Stimulated activated naive CD8-positive, alpha-beta T cell treated with anti-CD3 and anti-CD28 coated beads, Interleukin-15, Interleukin-2, amounts not matched to agents 100 U/mL and 50 U/mL, for 24 hours (primary cell): ENCODE measurements around the gene ALOXE3.

Experiments
- ATAC-seq: fragments of 150-1000 bp; cut with Tn5 transposase; one replicate; pipeline ENCODE4 v1.10.0; 2021
- DNase-seq: peaks from one replicate; pipeline ENCODE4 v3.0.0; 2021

Gene ALOXE3

DNA sequence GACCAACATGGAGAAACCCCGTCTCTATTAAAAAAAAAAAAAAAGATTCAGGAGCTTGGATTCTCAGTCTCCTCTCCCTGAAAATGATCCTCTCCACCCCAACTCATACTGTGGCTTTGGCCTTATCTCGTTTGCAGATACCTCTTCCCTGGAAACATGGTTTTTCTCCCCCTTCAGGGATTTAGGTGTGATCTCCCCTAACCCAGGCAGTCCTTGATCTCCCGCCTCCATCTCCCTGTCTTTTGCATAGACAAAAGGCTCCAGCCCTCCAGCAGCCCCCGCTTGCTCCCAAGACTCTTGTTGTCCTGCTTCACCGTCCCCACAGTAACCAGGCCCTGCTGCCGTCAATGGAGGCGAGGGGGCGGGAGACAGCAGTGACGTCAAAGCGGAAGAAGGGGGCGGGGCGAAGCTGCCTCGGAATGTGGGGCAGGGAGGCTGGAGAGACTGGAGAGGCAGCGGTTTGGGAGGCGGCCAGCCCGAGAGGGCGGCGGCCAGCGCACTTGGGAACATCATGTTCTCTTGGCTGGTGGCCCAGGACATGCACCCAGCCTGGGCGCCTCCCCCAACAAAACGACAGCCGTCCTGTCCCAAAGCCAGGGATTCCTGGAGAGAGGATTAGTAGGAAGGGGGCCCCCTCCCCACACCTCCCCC lies 35.8 kb upstream of the ALOXE3 start:
- peak; percentile 8 for ATAC-seq
- peak; percentile 95 for DNase-seq

DNA sequence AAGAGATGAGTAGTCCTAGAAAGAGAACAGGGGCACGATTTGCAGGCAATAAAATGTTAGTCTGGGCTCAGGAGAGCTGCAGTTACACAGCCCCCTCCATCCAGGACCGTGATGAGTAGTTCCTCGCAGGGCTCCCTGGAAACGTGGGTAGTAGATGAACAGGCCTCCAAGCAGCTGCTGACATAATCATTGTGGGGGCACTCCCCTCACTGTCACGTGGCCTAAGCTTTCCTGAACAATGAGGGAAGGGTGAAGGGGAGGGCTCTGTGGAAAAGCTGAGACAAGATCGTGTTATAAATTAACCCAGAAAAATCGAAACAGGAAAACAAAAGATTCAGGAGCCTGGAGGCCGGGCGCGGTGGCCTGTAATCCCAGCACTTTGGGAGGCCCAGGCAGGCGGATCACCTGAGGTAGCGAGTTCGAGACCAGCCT lies 35.2 kb upstream of the ALOXE3 start:
- ATAC-seq, result peak; percentile 27

DNA sequence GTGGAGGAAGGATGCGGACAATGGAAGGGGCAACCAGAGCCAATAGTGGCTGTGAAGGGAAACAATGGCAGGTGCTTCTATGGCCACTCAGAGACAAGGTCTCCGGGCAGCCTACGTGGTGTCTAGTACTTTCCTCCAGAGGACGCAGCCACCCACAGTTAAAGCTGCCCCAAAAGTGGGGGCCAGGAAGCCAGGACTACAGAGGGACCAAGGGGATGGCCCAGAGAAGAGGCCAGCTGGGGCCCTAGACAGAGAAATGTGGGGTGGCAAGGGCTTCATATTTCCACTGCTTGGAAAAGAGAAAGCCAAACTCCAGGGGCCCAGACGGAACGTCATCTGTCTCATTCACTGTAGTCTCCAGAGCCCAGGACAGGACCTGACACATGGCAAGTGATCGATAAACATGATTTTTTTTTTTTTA lies 34.7 kb upstream of the ALOXE3 start:
- DNase-seq (no peak), ATAC-seq (no peak)

More for the DNA sequence above, 35.2 kb upstream of the ALOXE3 start:
- DNase-seq, result peak; percentile 77

DNA sequence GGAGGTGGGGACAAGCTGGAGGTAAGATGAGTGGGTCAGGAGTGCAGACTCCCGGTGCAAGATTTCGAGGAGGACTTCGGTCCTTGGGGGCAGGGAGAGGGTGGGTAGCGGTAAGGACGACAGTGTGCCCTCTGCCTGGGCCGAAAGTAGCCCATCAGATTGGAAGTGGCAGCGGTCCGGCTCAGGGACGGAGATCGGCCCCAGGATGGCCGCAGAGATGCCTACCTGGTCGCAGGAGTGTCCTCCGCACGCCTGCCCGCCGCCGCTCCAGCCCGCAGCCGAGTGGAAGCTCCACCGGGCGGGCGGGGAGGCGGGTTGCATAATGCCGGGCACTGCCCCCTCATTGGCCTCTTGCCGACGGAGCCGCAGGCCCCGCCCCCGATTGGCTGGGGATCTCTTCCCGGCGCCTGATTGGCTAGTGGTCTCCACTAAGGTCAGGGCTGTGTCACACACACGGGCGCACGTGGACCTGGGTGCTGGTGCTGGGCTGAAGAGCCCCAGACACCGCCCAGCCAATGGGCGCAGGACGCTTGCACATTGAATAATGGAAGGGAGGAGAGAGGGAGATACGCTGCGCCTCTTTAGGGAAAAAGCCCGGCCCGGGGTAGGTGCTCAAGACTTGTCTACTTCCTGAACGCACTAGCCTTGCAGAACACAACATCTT lies 33.9 kb upstream of the ALOXE3 start, which contains the start of gene PER1:
PER1 (minus strand) TSS at position 293 of the 664 bp plus-strand sequence. CDS start 1,698 bp downstream, outside the sequence.
- DNase-seq (peak; percentile 96), ATAC-seq (peak; percentile 33)

DNA sequence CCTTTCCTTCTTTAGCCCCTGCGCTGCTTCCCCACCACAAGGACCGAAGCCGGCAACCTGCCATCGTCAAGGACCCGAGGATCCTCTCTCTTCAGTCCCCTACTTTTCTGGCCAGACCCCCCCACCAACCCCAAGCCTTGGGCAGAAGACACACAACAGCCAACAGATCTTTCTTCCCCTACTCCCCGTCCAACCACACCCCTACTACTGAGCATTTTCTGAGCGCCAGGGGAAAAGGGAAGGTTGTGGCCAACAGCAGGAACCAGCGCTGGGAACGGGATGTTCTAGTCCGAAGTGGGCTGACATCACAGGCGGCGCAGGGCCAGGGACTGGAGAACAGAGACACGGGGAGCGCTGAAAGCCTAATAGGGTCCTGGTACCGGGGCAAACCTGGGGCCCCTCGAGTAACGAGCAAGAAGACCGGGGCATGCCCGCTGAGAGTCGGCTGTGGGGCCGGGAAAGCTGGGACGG lies 33.4 kb upstream of the ALOXE3 start:
- DNase-seq, result peak; percentile 60
- no peak for ATAC-seq

DNA sequence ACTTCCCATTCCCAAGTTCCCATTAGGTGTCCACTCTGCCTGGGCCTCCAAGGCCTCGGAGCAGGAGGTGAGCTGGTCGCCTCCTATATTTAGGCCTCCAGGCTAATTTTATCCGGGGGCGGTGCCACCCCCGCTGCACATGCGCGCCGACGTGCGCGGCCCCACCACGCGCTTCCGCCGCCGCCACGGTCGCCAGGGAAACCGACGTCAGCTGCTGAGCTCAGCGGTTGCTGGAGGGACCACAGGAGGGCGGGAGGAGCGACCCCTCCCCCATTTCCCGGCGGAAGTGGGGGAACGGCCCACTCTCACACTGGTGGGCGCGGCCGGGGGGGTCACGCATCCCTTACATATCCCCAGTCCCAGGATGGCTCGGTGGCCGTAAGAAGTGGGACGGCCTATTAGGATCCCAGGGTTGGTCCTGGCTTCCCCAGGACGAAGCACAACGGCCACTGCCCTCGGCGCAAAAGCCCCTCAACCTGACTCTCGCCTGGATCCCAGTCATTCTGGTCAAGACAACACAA lies 32.9 kb upstream of the ALOXE3 start:
- DNase-seq, result peak; percentile 93

DNA sequence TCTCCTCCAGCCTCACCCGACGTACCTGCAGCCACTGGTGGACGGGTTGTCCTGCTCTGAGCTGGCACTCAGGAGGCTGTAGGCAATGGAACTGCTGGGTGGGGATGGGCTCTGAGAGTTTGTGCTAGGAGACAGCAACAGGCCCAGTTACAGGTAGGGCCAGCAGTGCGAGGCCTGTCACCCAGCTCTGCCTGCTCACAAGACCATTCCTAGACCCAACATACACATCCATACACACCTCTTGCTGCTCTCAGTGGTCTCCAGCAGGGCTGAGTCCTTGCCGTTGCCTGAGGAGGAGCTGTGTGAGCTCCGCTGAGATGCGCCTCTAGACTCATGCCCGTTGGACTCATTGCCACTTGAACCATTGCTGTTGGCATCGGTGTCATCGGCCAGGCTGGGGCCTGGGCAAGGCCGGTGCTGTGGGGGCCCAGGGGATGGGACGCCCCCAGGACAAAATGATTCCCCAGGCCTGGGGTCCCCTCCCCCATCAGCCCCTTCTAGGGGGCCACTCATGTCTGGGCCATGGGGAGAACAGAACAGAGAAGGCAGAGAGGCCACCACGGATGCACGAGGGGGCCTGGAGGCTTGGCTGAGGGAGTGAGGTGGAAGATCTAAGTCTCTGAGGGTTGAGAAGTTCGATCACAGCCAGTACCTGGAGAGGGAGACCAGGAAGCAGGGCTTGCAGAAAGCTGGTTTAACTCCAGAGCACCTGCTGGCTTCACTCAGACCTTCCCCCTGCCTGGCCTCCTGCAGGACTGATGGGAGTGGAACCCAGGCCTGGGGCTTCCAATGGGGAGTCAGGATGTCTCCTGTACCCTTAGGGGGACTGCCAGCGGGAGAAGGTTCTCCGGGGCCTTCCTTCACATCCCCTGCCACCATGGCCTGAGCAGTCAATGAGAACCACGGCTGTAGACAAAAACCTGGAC lies 32.1 kb upstream of the ALOXE3 start:
- ATAC-seq (no peak), DNase-seq (no peak)

More for the DNA sequence above, 32.9 kb upstream of the ALOXE3 start:
- ATAC-seq, result peak; percentile 25

DNA sequence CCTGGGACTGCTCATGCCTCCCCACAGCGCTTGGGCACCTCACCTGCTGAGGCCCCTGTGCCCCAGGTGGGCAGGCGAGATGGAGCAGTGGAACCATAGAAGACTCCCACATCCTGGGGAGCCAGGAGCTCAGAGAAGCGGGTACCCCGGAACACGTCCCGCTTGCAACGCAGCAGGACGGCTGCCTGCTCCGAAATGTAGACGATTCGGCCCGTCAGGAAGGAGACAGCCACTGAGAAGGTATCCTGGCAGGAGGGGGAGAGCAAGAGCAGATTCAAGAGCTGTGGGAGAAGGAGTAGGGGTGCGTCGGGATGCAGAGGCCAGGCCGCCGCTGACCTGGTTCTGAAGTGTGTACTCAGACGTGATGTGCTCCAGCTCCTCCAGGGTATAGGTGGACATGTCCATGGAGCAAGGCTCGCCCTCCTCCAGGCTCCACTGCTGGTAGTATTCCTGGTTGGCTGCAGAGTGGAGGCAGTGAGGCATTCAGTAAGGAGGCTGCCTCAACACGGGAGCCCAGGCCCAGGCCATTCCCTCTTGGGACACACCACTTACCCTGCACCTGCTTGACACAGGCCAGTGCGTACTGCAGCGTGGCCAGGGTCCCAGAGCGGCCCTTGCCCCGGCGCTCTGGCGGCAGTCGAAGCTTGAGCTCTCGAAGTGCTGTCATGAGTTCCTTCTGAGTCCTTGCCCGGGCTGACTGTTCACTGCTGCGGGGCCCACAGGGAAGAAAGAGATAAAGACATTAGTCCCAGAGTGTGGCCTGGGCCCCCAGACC lies 31.3 kb upstream of the ALOXE3 start:
- no peak for DNase-seq
- no peak for ATAC-seq

DNA sequence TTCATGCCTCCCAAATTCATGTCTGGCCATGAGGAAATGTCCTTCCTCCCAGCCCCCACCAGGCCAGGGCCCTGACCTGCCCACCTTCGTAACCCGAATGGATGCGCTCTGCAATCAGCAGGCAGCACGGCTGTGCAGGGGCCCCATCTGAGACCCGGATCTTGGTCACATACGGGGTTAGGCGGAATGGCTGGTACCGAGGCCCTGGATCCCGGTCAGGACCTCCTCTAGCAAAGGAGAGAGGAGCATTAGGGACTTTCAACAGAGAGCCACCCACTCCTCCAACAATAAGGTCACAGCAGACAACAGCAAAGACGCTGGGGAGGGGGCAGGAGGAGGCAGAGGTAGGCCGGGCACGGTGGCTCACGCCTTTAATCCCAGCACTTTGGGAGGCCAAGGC lies 30.2 kb upstream of the ALOXE3 start:
- ATAC-seq, result no peak
- no peak for DNase-seq

DNA sequence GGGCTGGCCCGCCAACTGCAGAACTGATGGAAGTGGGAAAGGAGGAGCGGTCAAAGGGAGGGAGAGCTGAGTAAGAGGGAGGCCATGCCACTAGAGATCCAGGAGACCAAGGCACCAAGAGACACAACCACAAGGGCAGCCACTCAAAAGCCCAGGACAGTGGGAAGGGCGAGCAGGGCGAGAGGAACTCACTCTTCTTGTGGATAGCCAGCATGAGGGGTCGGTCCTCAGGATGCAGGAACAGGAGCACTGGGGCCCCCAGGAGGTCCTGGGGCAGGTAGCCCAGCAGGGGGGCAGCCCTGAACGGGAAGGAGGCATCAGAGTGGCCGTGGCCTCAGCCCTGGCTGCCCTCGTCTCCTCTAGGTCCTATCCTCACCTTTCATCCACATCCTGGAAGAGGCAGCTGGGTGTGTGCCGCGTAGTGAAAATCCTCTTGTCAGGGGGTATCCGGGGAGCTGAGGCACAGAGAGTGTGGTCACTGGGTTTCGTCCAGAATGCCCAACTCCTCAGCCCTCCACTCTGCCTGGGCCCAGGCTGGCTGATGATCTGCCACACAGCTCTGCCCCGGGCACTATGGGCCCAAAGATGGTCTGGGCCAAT lies 29.6 kb upstream of the ALOXE3 start:
- no peak for ATAC-seq
- no peak for DNase-seq

DNA sequence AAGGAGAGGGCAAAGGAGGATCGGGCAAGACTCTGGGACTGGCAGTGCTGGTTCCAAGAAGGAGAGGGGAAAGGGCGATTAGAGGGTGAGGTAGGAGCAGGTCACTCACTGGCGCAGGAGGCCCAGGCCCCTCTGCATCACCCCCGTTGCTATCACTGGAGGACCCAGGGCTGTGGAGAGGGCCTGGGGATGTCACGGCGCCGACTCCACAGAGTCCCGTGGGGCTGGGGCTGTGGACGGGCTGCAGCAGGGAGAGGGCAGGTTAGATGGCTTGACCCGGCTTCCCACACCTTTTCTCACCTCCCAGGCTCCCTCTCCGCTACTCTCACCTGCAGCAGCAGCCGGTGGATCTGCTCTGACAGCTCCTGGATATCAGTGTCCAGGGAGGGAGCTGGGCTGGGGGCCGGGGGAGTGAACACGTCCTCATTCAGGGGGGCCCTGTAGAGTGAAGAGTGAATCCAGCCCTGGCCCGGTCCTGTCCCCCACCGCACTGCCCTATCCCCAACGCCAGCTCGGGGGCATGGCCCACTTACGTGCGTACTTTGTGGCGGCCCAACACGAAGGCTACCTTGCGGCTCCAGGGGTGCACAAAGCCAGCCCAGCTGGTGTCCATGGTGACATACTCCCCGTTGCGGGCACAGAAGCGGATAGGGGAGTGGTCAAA lies 29.0 kb upstream of the ALOXE3 start:
- DNase-seq (no peak), ATAC-seq (no peak)

DNA sequence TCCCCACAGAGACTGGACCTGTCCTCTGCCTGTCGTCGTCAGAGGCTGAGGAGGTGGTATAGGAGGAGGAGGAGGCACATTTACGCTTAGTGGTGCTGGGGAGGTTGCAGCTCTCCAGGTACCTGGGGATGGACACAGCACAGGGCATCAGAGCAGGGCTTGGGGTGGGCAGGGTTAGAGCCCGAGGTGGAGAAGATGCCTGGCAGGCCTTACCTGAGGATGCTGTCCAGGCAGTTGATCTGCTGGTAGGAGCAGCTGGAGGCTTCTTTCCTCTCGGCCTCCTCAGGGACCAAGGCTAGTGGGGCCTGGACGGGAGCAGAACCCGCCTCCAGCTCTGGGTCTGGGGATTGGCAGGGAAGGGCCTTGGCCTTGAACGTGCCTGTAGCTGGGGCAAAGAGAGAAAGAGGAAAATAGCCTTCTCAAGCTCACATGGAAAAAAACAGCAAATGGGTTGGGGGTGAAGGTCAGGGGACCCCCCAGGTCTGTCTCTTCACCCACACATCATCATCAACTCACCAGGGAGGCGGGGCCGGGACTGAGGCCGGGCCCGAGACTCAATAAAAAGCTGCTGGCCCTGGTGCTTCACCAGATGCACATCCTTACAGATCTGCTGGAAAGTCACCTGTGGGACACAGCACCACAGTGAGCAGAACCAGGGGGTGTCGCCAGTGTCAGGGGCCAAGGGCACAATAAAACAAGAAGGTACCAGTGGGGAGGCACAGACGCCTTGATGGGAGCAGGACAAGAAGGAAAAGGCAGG lies 28.2 kb upstream of the ALOXE3 start:
- ATAC-seq (no peak), DNase-seq (no peak)

DNA sequence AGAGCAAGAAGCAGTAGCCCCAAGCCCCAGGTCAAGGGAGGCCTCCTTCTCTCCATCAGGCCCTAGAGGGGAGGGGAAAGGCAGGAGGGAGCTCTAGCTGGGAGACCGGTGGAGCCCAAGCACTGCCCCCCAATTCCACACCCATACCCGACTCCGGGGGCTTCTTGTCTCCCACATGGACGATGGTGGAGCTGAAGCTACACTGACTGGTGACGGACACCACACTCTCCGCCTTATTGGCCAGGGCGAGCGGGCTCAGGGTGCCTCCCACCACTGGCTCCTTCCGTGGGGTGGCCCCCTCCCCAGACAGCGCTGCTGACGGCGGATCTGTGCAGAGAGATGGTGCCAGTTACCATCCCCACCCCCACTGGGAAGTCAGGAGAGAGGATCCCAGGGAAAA lies 27.5 kb upstream of the ALOXE3 start:
- no peak for DNase-seq
- ATAC-seq, result no peak

DNA sequence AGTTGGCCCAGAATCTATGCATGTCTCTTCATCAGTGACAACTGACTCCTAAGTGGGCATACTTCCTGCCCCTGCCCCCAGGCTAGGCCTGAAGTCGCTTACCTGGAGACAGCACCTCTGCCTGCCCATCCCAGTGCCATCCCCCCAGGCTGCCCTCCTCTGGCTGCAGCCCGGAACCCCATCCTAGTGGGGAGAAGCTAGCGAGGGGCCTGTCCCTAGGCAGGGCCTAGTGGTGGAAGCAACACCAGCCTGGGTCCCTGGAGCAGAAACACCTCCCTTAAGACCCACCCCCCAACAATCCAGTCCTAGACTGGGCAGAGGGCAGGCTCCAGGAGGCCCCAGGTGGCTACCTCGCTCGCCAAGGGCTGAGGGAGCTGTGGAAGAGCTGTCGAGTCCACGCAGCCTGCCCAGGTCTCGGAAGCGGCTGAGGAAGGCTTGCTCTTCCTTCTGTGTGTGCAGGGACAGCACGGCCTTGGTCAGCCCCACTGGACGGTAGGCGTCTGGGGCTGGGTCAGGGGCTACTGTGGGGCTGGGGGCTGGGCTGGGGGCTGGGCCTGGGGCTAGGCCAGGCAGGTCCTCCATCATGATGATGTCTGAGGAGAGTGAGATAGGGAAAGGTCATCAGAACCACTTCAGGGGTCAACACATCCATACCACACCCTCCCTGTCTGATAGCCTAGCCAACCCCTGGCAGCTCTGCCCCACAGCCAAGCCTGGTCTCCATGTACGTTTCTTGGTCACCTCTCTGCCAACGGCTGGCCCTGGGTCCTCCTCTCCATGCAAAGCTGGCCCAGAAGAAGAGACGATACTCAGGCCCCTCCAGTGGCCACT lies 26.3 kb upstream of the ALOXE3 start:
- DNase-seq (no peak), ATAC-seq (no peak)

DNA sequence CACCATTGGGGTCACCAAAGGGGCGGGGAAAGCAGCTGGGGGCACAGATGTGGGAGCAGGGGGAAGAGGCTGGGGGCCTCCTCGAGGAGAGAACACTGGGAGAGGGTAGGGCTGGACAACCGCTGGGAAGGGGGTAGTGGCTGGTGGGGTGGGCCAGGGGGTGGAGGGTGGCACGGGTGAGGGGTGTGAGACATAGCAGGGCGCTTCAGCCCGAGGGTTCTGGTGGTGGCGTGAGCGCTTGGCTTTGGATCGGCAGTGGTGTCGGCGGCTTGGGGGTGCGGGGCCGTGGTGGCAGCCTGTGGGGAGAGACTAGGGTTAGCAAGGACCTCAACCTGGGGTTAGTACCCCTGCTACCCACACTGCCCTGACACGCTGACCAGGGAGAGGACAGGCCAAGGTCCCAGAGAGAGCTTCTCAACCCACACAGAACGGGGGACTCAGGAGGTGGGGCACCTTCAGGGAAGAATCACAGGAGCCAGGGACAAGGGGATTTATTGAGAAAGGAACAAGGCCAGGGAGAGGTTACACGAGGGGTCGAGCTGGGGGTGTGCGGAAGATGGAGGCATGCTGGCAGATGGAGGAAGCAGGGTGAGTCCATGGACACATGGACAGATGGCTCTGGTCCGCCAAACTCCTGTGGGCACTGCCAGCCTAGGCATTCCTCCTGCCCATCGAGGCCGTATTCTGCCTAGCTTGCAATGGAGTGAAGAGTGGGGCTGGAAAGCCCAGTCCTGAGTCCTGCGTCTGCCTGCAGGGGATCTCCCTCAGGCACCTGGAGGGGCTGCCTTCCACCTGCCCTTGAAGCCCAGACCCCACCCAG lies 25.5 kb upstream of the ALOXE3 start:
- DNase-seq (no peak), ATAC-seq (no peak)

DNA sequence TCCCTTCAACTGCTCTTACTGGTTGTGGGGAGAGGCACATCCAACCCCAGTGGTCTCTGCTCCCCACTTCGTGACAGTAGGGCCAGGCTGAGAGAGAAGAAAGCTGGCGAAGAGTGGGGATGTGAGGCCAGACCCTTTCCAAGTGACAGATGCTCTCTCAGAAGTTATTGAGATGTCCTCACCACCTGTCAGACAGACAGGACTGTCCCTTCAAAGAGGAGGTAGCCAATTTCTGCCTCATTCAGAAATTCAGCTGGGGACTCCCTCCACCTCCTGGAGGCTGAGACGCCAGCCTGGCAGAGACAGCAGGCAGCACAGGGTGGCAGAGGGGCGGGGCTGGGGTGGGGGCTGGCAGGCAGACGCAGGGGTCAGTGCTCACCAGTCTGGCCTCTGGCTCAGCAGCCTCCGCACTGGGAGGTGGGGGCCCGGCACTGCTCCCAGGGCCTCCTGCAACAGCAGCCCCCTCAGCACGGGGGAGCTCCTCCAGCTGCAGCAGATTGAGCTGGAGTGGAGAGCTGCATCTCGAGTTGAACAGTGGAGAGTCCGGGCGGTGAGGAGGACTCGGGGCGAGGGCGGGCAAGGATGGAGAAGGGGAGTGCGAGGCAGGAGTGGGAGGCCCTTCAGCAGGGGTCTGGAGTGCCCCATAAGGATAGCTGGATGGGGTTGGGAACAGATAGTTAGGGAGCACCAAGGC lies 24.7 kb upstream of the ALOXE3 start:
- DNase-seq, result no peak
- no peak for ATAC-seq

DNA sequence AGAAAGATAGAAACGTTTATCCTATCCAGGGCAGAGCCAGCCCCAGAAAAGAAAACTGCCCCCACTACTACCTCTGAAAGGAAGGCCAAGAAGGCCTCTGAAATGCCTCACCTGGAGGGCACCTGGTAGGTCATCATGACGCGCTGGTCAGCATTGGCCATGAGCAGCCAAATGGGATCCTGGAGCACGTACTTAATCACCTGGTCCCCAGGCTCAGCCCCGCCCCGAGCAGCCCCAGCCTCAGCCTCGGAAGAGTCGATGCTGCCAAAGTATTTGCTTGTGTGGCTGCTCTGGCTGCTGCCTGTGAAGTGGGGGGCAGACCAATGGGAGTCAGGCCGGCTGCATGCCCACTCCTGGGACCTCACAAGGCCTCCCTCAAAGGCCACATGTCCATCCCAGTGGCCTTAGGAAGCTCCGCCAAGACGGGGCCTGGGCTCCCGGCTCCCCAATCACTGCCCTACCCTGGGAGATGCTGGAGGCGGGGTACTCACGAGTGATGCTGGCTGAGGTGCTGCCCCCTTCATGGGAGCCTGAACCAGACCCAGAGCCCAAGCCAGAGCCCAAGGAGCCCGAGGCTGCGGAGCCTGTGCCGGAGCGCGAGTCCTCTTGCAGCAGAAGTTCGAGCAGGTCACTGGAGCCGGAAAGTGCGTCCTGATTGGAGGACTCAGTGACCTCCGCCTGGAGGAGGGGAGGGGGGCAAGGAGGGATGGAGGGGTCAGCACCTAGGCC lies 24.0 kb upstream of the ALOXE3 start:
- DNase-seq (no peak), ATAC-seq (no peak)
